ENCODE data around the gene AARSD1. TPM values are rescaled to one million over a fixed set of nuclear protein-coding genes. Genes with fewer than 3 reads are reported as not detected.

The AARSD1 gene
- total and polyA plus RNA-seq, 2 experiments from 2014 or later = 25.7 to 74.4 TPM

- no peak for TF ChIP-seq REST (IDR thresholded peaks at IDR 0.05; ENCODE audit: unreplicated experiment)
Observed at GRCh38 chr17:42953669-42954068, 10.6 kb downstream of the AARSD1 start (continued).

GRCh38 chr17:42950044-42950783 lies 14.0 kb downstream of the AARSD1 start:
- no peaks in the 10 kb centered on the region for H3K4me1 Mint-ChIP-seq
- Histone ChIP-seq H3K27ac (ENCODE audit: low read depth) (no peak overlapping the region), H3K27me3 (ENCODE audit: insufficient read depth) (no peaks in the 10 kb centered on the region), H3F3A (replicated peaks; ENCODE audit: low read depth) (0 out of 2 replicates have a peak, but pooled peaks cover 3% of the 10 kb centered on the region), H3K9me2 (ENCODE audit: insufficient read depth) (no peaks in the 10 kb centered on the region), H3K4me3 (no peak overlapping the region), H4K20me1 (replicated peaks; ENCODE audit: insufficient read depth) (no peaks in the 10 kb centered on the region; the same call in 1 of the 2 replicates), H3K36me3 (ENCODE audit: insufficient read depth) (peaks cover 25% of the 10 kb centered on the region), H3K4me1 (ENCODE audit: insufficient read depth) (no peaks in the 10 kb centered on the region), H3K4me2 (no peak overlapping the region), H3K79me2 (replicated peaks; ENCODE audit: insufficient read depth) (no peaks in the 10 kb centered on the region), H2AFZ (no peak overlapping the region)
- no peaks in the 10 kb centered on the region for H3K9me3 Mint-ChIP-seq
- no peak for TF ChIP-seq JUNB (IDR thresholded peaks at IDR 0.05; ENCODE audit: unreplicated experiment)
- TF ChIP-seq EZH2 (IDR thresholded peaks at IDR 0.05; ENCODE audit: low read depth, unreplicated experiment) = no peak
- TF ChIP-seq ETS1 (IDR thresholded peaks at IDR 0.05) = no peak
- TF ChIP-seq NANOG (IDR thresholded peaks at IDR 0.05; ENCODE audit: borderline replicate concordance) = no peak
- H3K27ac Mint-ChIP-seq = no peak overlapping the region
- peaks cover 53% of the 10 kb centered on the region for H3K36me3 Mint-ChIP-seq (ENCODE audit: low read depth)
- DNase-seq (ENCODE audit: low spot score) (no peak), ATAC-seq (no peak)
- H3K4me3 Mint-ChIP-seq = no peak overlapping the region
- peaks cover 3% of the 10 kb centered on the region for H3K27me3 Mint-ChIP-seq (ENCODE audit: insufficient read depth, low read depth, poor library complexity)

GRCh38 chr17:42946812-42947211 lies 17.4 kb downstream of the AARSD1 start:
- Mint-ChIP-seq H3K9me3 (no peaks in the 10 kb centered on the region), H3K4me3 (no peak overlapping the region), H3K4me1 (no peaks in the 10 kb centered on the region), H3K27me3 (ENCODE audit: insufficient read depth, low read depth, poor library complexity) (peaks cover 3% of the 10 kb centered on the region), H3K36me3 (ENCODE audit: low read depth) (peaks cover 24% of the 10 kb centered on the region), H3K27ac (no peak overlapping the region)
- Histone ChIP-seq H3K27ac (ENCODE audit: low read depth) (no peak overlapping the region), H3K79me2 (replicated peaks; ENCODE audit: insufficient read depth) (no peaks in the 10 kb centered on the region), H3K36me3 (ENCODE audit: insufficient read depth) (peaks cover 8% of the 10 kb centered on the region; the same call in 1 of the 2 replicates), H3K4me1 (ENCODE audit: insufficient read depth) (no peaks in the 10 kb centered on the region), H3K4me2 (no peak overlapping the region), H3F3A (replicated peaks; ENCODE audit: low read depth) (0 out of 2 replicates have a peak, but pooled peaks cover 3% of the 10 kb centered on the region), H2AFZ (no peak overlapping the region), H3K9me2 (ENCODE audit: insufficient read depth) (no peaks in the 10 kb centered on the region), H3K4me3 (no peak overlapping the region), H4K20me1 (replicated peaks; ENCODE audit: insufficient read depth) (no peaks in the 10 kb centered on the region; the same call in 1 of the 2 replicates), H3K27me3 (ENCODE audit: insufficient read depth) (no peaks in the 10 kb centered on the region)
- DNase-seq (ENCODE audit: low spot score) (no peak), ATAC-seq (no peak)
- TF ChIP-seq CTCF (conservative IDR thresholded peaks at IDR 0.05; ENCODE audit: low read depth in 2 of 2) = no peak
- TF ChIP-seq JUNB (IDR thresholded peaks at IDR 0.05; ENCODE audit: unreplicated experiment) = no peak
- no peak for TF ChIP-seq POLR2AphosphoS5 (IDR thresholded peaks at IDR 0.05; ENCODE audit: low read depth)
- no peak for TF ChIP-seq REST (IDR thresholded peaks at IDR 0.05; ENCODE audit: unreplicated experiment)
- TF ChIP-seq STAT1 (IDR thresholded peaks at IDR 0.05; ENCODE audit: unreplicated experiment) = no peak
- no peak for TF ChIP-seq EZH2 (IDR thresholded peaks at IDR 0.05; ENCODE audit: low read depth, unreplicated experiment)
- no peak for TF ChIP-seq ZNF114 (CRISPR knock-in tag; IDR thresholded peaks at IDR 0.05)
- TF ChIP-seq CREB1 (CRISPR knock-in tag; IDR thresholded peaks at IDR 0.05; ENCODE audit: low read depth) = no peak
- TF ChIP-seq NANOG (IDR thresholded peaks at IDR 0.05; ENCODE audit: borderline replicate concordance) = no peak

All from GM23338 (cell line).